GM12874 (cell line): ENCODE results near the gene ARSD.

Experiments used
- TF ChIP-seq, protein P1 (sequence below): IDR thresholded peaks from 2 replicates; pipeline ENCODE4 v1.5.1; 2011; ENCODE audit warnings: low read depth, mild to moderate bottlenecking, control low read depth, low read length, moderate library complexity; ENCODE audit not compliant: insufficient read depth

ARSD gene

DNA sequence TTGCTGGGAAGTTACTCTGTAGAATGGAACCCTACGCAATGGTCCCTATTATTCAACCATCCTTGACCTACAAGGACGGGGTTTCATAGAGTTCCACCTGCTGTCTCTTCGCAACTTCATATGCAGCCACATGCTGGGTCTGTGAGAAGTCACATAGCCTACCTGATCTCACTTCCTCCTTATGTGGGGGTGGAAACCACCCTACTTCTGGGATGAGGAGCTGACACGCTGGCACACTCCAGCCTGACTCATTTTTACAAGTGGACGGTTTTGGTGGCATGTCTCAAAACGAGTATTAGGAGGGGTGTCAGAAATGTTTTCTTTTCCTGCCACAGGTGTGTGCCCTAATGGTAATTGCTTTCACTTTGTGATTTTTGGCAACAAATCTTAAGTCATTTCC, 36.8 kb upstream of the ARSD start:
- TF ChIP-seq, protein P1, sequence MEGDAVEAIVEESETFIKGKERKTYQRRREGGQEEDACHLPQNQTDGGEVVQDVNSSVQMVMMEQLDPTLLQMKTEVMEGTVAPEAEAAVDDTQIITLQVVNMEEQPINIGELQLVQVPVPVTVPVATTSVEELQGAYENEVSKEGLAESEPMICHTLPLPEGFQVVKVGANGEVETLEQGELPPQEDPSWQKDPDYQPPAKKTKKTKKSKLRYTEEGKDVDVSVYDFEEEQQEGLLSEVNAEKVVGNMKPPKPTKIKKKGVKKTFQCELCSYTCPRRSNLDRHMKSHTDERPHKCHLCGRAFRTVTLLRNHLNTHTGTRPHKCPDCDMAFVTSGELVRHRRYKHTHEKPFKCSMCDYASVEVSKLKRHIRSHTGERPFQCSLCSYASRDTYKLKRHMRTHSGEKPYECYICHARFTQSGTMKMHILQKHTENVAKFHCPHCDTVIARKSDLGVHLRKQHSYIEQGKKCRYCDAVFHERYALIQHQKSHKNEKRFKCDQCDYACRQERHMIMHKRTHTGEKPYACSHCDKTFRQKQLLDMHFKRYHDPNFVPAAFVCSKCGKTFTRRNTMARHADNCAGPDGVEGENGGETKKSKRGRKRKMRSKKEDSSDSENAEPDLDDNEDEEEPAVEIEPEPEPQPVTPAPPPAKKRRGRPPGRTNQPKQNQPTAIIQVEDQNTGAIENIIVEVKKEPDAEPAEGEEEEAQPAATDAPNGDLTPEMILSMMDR = no peak

DNA sequence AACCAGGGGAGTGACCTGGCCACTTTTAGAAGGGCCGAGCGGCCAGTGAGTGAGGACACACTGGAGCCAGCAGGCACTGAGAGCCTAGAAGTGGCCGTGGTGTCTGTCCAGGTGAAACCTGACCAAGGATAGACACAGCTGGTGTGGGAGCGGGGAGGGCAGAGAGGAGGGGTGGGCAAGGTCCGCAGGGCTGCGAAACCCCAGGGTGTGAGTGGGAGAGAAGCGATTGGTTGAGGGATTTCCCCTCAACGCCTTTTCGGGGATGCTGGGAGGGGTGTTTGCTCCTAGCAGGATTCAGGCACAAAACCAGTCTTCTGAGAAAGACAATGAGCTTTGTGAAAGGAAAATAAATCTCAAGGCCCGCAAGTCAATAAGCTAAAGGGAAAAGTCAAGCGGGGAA, 33.2 kb upstream of the ARSD start:
- TF ChIP-seq, protein P1 = no peak

DNA sequence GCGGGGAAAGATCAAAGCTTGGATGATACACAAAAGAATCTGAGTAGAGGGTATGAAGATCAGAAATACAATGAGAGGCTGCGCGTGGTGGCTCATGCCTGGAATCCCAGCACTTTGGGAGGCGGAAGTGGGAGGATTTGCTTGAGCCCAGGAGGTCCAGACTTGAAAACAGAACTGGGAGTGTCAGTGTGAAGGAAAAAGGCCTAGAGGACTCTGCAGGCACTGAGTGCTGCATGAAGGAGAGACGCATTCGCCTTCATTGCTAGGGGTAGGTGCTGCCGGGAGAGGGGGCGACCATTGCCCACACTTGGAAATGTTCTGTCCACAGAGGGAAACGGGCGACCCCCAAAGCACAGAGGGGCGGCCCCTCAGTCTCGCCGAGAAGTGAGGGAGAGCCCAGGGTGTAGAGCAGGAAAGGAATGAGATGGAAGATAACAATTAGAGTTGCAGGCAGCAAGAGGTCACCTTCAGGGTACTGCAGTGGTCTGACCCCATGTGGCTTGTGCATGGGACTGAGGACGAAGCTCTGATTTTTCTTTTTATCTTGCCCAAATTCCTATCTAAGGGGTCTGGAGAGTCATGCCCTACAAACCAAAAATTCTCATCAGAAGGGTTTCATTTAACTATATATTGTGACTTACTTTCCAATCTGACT, 31.8 kb upstream of the ARSD start:
- TF ChIP-seq, protein P1 = no peak

DNA sequence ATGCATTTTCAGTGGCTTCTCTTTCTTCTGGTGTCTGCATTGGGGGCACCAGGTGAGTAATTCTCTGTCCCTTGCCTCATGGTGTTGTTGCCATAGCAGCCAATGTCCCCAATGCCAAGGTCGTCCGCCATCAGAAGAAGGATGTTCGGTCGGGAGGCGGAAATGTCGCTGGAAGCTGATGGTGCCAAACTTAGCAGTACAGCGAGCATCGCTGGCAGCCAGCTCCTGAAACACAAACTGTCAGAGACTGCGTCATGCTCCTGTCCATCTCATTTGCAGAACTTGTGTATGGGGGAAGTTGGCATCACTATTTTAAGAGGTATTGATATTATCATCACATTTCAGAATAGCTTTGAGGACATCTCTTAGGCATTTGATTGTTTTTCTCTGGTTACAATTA, 29.1 kb upstream of the ARSD start:
- TF ChIP-seq, protein P1 = no peak

DNA sequence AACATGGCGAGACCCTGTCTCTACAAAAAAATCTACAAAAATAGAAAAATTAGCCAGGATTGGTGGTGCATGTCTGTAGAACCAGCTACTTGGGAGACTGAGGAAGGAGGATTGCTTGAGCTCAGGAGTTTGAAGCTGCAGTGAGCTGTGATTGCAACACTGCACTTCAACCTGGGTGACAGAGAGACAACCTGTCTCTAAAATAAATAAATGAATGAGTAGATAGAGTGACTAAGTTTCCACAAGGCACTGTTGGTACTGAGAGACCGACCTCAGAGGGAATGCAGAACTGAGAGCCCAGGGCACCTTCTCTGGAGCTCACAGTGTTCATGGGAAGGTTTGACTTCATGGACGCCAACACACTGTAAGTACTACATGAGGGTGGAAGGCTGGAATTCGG, 26.7 kb upstream of the ARSD start:
- TF ChIP-seq, protein P1 = no peak

DNA sequence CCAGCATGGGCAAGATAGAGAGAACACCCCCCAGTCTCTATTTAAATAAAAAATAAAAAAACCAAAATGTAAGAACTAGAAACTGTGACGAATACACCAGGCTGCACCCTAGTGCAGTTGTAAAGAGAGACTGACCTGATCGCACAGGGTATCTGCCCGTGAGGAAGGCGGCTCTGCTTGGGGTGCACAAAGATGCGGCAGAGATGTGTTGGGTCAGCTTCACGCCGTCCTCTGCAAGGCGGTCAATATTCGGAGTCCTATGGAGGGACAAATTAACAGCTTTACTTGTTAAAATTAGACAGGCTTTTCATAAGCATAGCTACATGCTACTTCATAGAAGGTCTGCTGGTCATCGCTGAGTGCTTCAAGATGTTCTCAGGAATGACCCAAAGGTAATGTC, 26.1 kb upstream of the ARSD start:
- TF ChIP-seq, protein P1 = no peak

DNA sequence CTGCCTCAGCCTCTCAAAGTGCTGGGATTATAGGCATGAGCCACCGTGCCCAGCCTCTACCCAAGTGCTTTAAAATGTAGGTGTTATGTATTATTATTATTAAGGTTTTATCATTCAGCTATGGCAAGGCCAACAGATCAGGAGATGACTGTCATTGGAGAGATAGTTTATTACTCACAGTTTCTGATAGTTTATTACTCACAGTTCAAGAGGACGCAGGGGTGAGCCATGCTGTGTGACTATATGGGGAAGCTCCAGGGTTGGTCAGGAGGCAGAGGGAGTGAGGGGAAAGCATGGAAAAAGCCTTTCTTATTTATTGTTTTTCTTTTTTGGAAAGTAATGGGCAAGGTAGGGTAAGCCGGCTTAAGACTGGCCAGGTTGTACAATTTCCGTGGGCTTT, 25.4 kb upstream of the ARSD start:
- TF ChIP-seq, protein P1 = no peak
